Measurements from ENCODE around the gene SLX9.

DNA sequence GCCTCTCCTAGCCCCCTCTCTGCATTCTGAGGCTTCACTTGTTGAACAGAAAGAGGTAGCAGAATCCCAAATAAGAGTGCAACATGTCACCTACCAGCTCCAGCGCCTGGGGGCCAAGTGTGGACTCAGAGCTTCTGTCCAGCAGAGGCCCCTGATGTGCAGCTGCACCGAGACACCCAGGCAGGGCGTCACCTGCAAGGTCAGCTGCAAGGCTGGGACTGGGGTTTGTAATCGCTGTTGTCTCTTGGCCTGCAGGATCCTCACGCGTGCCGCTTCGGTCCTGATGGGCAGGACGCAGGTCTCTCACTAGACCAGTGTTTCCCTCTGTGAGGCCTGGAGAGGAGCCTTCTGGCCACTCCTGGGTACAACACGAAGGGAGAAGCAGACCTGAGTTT lies 4.3 kb upstream of the SLX9 start:
- TF ChIP-seq, protein P1, sequence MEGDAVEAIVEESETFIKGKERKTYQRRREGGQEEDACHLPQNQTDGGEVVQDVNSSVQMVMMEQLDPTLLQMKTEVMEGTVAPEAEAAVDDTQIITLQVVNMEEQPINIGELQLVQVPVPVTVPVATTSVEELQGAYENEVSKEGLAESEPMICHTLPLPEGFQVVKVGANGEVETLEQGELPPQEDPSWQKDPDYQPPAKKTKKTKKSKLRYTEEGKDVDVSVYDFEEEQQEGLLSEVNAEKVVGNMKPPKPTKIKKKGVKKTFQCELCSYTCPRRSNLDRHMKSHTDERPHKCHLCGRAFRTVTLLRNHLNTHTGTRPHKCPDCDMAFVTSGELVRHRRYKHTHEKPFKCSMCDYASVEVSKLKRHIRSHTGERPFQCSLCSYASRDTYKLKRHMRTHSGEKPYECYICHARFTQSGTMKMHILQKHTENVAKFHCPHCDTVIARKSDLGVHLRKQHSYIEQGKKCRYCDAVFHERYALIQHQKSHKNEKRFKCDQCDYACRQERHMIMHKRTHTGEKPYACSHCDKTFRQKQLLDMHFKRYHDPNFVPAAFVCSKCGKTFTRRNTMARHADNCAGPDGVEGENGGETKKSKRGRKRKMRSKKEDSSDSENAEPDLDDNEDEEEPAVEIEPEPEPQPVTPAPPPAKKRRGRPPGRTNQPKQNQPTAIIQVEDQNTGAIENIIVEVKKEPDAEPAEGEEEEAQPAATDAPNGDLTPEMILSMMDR (IDR thresholded peaks at IDR 0.05): no peak
- TF ChIP-seq POLR2AphosphoS5 (IDR thresholded peaks at IDR 0.05) (no peak), POLR2A (IDR thresholded peaks at IDR 0.05) (no peak), EP300 (IDR thresholded peaks at IDR 0.05) (no peak)

Measured in sigmoid colon (tissue), 4 donors.